ENCODE results near the gene PIPOX.

- TF ChIP-seq EP300 (IDR thresholded peaks at IDR 0.05) (no peak), CTCF (IDR thresholded peaks at IDR 0.05) (no peak)
Measured at GRCh38 chr17:29102741-29103181, 59.8 kb downstream of the PIPOX start.

All from sigmoid colon (tissue), 4 donors.